Neural cell (in vitro differentiated cells): Measurements from ENCODE around the gene PTPRT. TPM values are rescaled to one million over a fixed set of nuclear protein-coding genes. Genes with fewer than 3 reads are reported as not detected.

Experiments used
- H2AFZ ChIP-seq: fragments of 200-600, 300-800 bp; sonication (generic), shearing (Covaris generic); 2 replicates; pipeline ENCODE4 v1.6.0; 2014; ENCODE audit warnings: low read depth, mild to moderate bottlenecking, antibody characterized with exemption, low read length, moderate library complexity
- H3F3A ChIP-seq: fragments of 200-600 bp; shearing (Covaris generic); 2 replicates; pipeline ENCODE4 v1.6.1; 2016; ENCODE audit warnings: mild to moderate bottlenecking, moderate library complexity, mixed read lengths, antibody characterized with exemption, low read length; ENCODE audit not compliant: insufficient read depth, poor library complexity, severe bottlenecking
- H3K27ac ChIP-seq: fragments of 200-600, 300-800 bp; sonication (generic), shearing (Covaris generic); 2 replicates; pipeline ENCODE4 v1.5.1; 2014; ENCODE audit warnings: mild to moderate bottlenecking, low read length, moderate library complexity
- H3K27me3 ChIP-seq: fragments of 300-800, 200-600 bp; sonication (generic), shearing (Covaris generic); 2 replicates; pipeline ENCODE4 v1.6.0; 2014; ENCODE audit warnings: mild to moderate bottlenecking, low read depth, low read length, moderate library complexity; ENCODE audit not compliant: insufficient read depth
- H3K36me3 ChIP-seq: fragments of 300-800, 200-600 bp; sonication (generic), shearing (Covaris generic); 2 replicates; pipeline ENCODE4 v1.5.1; 2014; ENCODE audit warnings: mild to moderate bottlenecking, antibody characterized with exemption, low read length, moderate library complexity; ENCODE audit not compliant: insufficient read depth
- H3K4me2 ChIP-seq: fragments of 300-800, 200-600 bp; sonication (generic), shearing (Covaris generic); 2 replicates; pipeline ENCODE4 v1.6.0; 2014; ENCODE audit warnings: mild to moderate bottlenecking, low read length
- H3K4me3 ChIP-seq: fragments of 300-800, 200-600 bp; sonication (generic), shearing (Covaris generic); 2 replicates; pipeline ENCODE4 v1.5.1; 2014; ENCODE audit warnings: mild to moderate bottlenecking, low read length, moderate library complexity
- H3K79me2 ChIP-seq: fragments of 200-600 bp; shearing (Covaris generic); replicated peaks from 2 replicates; pipeline ENCODE4 v1.6.0; 2014; ENCODE audit warnings: mild to moderate bottlenecking, low read length, moderate library complexity; ENCODE audit not compliant: insufficient read depth
- H3K9ac ChIP-seq: fragments of 300-800, 200-600 bp; sonication (generic), shearing (Covaris generic); 2 replicates; pipeline ENCODE4 v1.6.1; 2016; ENCODE audit warnings: mild to moderate bottlenecking, low read length, mixed read lengths
- H3K9me2 ChIP-seq: fragments of 200-600 bp; shearing (Covaris generic); 2 replicates; pipeline ENCODE4 v1.6.1; 2016; ENCODE audit warnings: mild to moderate bottlenecking, low read length, mixed read lengths; ENCODE audit not compliant: insufficient read depth
- H3K9me3 ChIP-seq: fragments of 200-600, 300-800 bp; sonication (generic), shearing (Covaris generic); 2 replicates; pipeline ENCODE4 v1.6.1; 2016; ENCODE audit warnings: mild to moderate bottlenecking, mixed run types, low read length, moderate library complexity, mixed read lengths
- H4K20me1 ChIP-seq: fragments of 200-600 bp; shearing (Covaris generic); 2 replicates; pipeline ENCODE4 v1.6.1; 2016; ENCODE audit warnings: mild to moderate bottlenecking, mixed run types; ENCODE audit not compliant: insufficient read depth
- EP300 ChIP-seq: fragments of 450-650 bp; conservative IDR thresholded peaks from 2 replicates; pipeline ENCODE4 v1.6.1; 2014; ENCODE audit warnings: antibody characterized with exemption, mild to moderate bottlenecking, moderate library complexity; ENCODE audit not compliant: poor library complexity, severe bottlenecking
- EZH2 ChIP-seq: fragments of 200-600, 300-800 bp; shearing (Covaris generic), sonication (generic); IDR thresholded peaks from 2 replicates; pipeline ENCODE4 v1.6.1; 2014; ENCODE audit warnings: antibody characterized with exemption, low read length, borderline replicate concordance, mild to moderate bottlenecking; ENCODE audit not compliant: insufficient read depth, poor library complexity, severe bottlenecking
- MXI1 ChIP-seq: fragments of 450-650 bp; conservative IDR thresholded peaks from 2 replicates; pipeline ENCODE4 v1.6.1; 2014; ENCODE audit warnings: antibody characterized with exemption, mild to moderate bottlenecking; ENCODE audit not compliant: poor library complexity, severe bottlenecking
- POLR2AphosphoS5 ChIP-seq: IDR thresholded peaks from 2 replicates; pipeline ENCODE4 v1.6.1; 2012
- RAD21 ChIP-seq: fragments of 450-650 bp; conservative IDR thresholded peaks from 2 replicates; pipeline ENCODE4 v1.6.1; 2014; ENCODE audit warnings: antibody characterized with exemption, mild to moderate bottlenecking, moderate library complexity
- REST ChIP-seq: IDR thresholded peaks from 2 replicates; pipeline ENCODE4 v1.6.1; 2012; ENCODE audit warnings: borderline replicate concordance
- SMC3 ChIP-seq: fragments of 450-650 bp; conservative IDR thresholded peaks from 2 replicates; pipeline ENCODE4 v1.6.1; 2014; ENCODE audit warnings: antibody characterized with exemption, mild to moderate bottlenecking, moderate library complexity; ENCODE audit not compliant: poor library complexity
- TAF1 ChIP-seq: IDR thresholded peaks from 2 replicates; pipeline ENCODE4 v1.6.1; 2012; ENCODE audit warnings: low read depth
- polyA plus RNA-seq: library from polyadenylated mRNA; depleted of rRNA; stranded (reverse); fragments of >200 nt; gene quantifications from 2 replicates; pipeline ENCODE4 v1.2.3, GENCODE V29; 2014
- TF ChIP-seq, protein P1 (sequence below): fragments of 450-650 bp; IDR thresholded peaks from 2 replicates; pipeline ENCODE4 v1.5.1; 2014; ENCODE audit warnings: antibody characterized with exemption, mild to moderate bottlenecking, moderate library complexity; ENCODE audit not compliant: poor library complexity, severe bottlenecking

Gene PTPRT
- polyA plus RNA-seq, 1 donor from 2014 or later = 9.2 TPM

DNA sequence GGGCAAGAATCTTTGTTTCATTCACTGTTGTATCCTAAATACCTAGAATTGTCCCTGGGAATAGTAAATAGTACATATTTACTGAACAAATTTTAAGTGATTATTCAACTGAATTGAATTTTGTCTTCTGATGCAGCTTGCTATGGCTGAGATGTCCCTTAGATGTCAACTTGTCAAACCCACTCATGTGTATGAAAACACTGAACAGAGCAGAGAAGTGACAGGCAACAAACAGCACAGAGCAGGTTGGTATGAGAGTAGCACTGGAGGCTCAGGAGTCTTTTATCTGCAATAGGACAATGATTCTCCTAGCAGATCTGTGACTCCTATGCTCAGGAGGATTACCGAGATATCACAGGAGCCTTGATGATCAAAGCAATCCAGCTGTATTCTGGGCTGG is 1031.4 kb downstream of the PTPRT start:
- Histone ChIP-seq H4K20me1 (no peaks in the 10 kb centered on the region), H3K4me3 (no peak overlapping the region), H2AFZ (no peak overlapping the region), H3K9ac (no peak overlapping the region), H3K79me2 (no peaks in the 10 kb centered on the region), H3K9me3 (no peaks in the 10 kb centered on the region), H3K9me2 (no peaks in the 10 kb centered on the region), H3K4me2 (no peak overlapping the region), H3K36me3 (no peaks in the 10 kb centered on the region), H3F3A (no peaks in the 10 kb centered on the region), H3K27ac (no peak overlapping the region), H3K27me3 (no peaks in the 10 kb centered on the region)
- TF ChIP-seq, protein P1, sequence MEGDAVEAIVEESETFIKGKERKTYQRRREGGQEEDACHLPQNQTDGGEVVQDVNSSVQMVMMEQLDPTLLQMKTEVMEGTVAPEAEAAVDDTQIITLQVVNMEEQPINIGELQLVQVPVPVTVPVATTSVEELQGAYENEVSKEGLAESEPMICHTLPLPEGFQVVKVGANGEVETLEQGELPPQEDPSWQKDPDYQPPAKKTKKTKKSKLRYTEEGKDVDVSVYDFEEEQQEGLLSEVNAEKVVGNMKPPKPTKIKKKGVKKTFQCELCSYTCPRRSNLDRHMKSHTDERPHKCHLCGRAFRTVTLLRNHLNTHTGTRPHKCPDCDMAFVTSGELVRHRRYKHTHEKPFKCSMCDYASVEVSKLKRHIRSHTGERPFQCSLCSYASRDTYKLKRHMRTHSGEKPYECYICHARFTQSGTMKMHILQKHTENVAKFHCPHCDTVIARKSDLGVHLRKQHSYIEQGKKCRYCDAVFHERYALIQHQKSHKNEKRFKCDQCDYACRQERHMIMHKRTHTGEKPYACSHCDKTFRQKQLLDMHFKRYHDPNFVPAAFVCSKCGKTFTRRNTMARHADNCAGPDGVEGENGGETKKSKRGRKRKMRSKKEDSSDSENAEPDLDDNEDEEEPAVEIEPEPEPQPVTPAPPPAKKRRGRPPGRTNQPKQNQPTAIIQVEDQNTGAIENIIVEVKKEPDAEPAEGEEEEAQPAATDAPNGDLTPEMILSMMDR = no peak
- TF ChIP-seq EP300 (peak; percentile 57), POLR2AphosphoS5 (peak; percentile 44)

DNA sequence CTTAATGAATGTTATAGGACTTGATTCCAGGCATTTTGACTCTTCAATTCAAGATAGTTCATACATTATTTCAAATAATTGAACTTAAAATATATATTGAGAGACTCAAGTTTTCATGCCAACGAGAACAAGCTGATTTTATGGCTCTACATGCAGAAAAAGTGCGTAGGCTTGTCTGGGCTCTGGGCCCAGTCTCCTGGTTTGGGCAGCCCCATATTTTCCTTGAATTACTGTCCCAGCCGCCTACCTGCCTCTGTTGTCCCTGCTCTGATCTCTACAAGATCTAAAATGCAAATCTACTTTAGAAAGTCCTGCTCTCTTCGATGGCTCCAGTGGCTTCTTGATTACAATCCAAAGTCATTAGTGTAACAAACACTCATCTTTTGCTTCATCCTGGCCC is 1034.1 kb downstream of the PTPRT start:
- H3K79me2 ChIP-seq = no peaks in the 10 kb centered on the region
- no peaks in the 10 kb centered on the region for H3K9me3 ChIP-seq
- H3K9me2 ChIP-seq = no peaks in the 10 kb centered on the region
- H3K27me3 ChIP-seq = no peaks in the 10 kb centered on the region
- no peak overlapping the region for H3K4me3 ChIP-seq
- no peaks in the 10 kb centered on the region for H4K20me1 ChIP-seq
- no peak overlapping the region for H2AFZ ChIP-seq
- no peak overlapping the region for H3K9ac ChIP-seq
- no peaks in the 10 kb centered on the region for H3K36me3 ChIP-seq
- H3K4me2 ChIP-seq = no peak overlapping the region
- H3F3A ChIP-seq = no peaks in the 10 kb centered on the region
- no peak for TF ChIP-seq EP300
- TF ChIP-seq SMC3 = no peak
- TF ChIP-seq RAD21 = no peak
- no peak for TF ChIP-seq REST
- TF ChIP-seq POLR2AphosphoS5 = no peak
- no peak for TF ChIP-seq TAF1
- TF ChIP-seq MXI1 = no peak
- no peak for TF ChIP-seq EZH2
- TF ChIP-seq, protein P1 = no peak
- H3K27ac ChIP-seq = no peak overlapping the region
